ENCODE data around the gene BRINP2. TPM values are rescaled to one million over a fixed set of nuclear protein-coding genes. Genes with fewer than 3 reads are reported as not detected.
A peak's percentile ranks its signal among the peaks of the same experiment; 100 is the strongest.

Gene BRINP2
- total and polyA plus RNA-seq, 2 of the 4 experiments (the other 2 are of a cell fraction): not detected

DNA sequence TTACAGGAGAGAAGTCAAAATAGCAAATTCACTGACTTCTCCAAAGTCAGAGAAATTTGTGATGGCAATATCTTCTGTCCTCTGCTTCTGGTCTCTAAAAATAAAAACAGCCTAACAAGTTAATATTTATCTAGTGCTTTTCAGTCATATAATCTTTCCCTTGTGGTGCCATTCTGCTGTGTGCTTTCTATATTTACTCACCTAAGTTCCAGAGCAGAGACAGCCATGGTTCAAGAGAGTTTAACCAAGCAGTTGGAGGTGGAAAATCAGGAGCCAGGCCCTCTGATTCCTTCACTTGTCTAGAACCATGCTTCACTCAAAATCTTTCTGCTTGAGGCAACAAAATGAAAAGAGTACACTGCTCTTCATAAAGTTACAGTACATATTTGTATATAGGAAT is 39.3 kb downstream of the BRINP2 start:
- Histone ChIP-seq H3K4me1 (ENCODE audit: control insufficient read depth, insufficient read depth, low read length) (peaks cover 6% of the 10 kb centered on the region), H3K9ac (ENCODE audit: low read depth, low read length) (no peak overlapping the region), H2BK20ac (ENCODE audit: low read depth, low read length) (peak overlapping the region; percentile 61; the same call in 1 of the 2 replicates), H2BK5ac (ENCODE audit: low read depth, low read length, poor library complexity, severe bottlenecking) (no peak overlapping the region), H3K9me3 (ENCODE audit: control insufficient read depth, insufficient read depth, low read length) (no peaks in the 10 kb centered on the region), H2BK120ac (ENCODE audit: low read depth, low read length) (peak overlapping the region; percentile 35; the same call in 1 of the 2 replicates), H3K9me1 (ENCODE audit: insufficient read depth, low read length) (peaks cover 5% of the 10 kb centered on the region), H2BK15ac (ENCODE audit: low read depth, low read length) (peak overlapping the region; percentile 50; the same call in 1 of the 3 replicates), H4K8ac (ENCODE audit: low read depth in 2 of 2, low read length in 2 of 2) (no peak overlapping the region; a peak in 1 of 4 replicates), H3K79me1 (ENCODE audit: low read depth in 1 of 2, low read length in 2 of 2) (no peaks in the 10 kb centered on the region), H3K14ac (replicated peaks; ENCODE audit: low read depth, low read length) (no peak overlapping the region; the same call in 1 of the 2 replicates), H4K5ac (ENCODE audit: low read depth, low read length) (peak overlapping the region; percentile 77; the same call in 1 of the 2 replicates), H3K56ac (ENCODE audit: extremely low read depth, insufficient read depth, low read length) (no peak overlapping the region), H3K4me3 (ENCODE audit: insufficient read depth, low read depth, low read length) (no peak overlapping the region), H2AK5ac (ENCODE audit: low read depth, low read length) (no peak overlapping the region), H2AK9ac (replicated peaks; ENCODE audit: low read depth, low read length, poor library complexity) (no peak overlapping the region), H2AFZ (replicated peaks; ENCODE audit: low read length, poor library complexity) (no peak overlapping the region), H3K27ac (ENCODE audit: insufficient read depth, low read length) (no peak overlapping the region), H4K91ac (ENCODE audit: insufficient read depth, low read depth, low read length) (peak overlapping the region; percentile 50; the same call in 1 of the 2 replicates), H3K36me3 (ENCODE audit: control insufficient read depth, insufficient read depth, low read length) (no peaks in the 10 kb centered on the region), H3K4ac (ENCODE audit: low read depth, low read length) (peak overlapping the region; percentile 64; the same call in 1 of the 2 replicates), H3K18ac (ENCODE audit: low read depth, low read length) (peak overlapping the region; percentile 85), H4K20me1 (ENCODE audit: insufficient read depth, low read length) (no peaks in the 10 kb centered on the region), H3K27me3 (ENCODE audit: control insufficient read depth, insufficient read depth, low read length) (no peaks in the 10 kb centered on the region), H3K23ac (ENCODE audit: low read depth, low read length) (no peak overlapping the region), H3K4me2 (ENCODE audit: low read depth, low read length) (no peak overlapping the region)
- DNase-seq: no peak
- POLR2A ChIA-PET (ENCODE audit: unreplicated experiment): interaction anchor here (0.6 kb wide), 1 partner anchor 699 kb away, joined by 4 read pairs; no protein-coding TSS in a partner anchor
- CTCF ChIA-PET: interaction anchor here (0.6 to 1.0 kb wide), 6 partner anchors 28 to 663 kb away, joined by 3 read pairs; no protein-coding TSS in a partner anchor
- no peak for TF ChIP-seq MXI1 (IDR thresholded peaks at IDR 0.05; ENCODE audit: borderline replicate concordance, low read depth, low read length)
- BruUV-seq (replicated peaks): no TSS peak
- in situ Hi-C loops (cut with MboI; ENCODE audit: low sequenced_read_pairs): no loop called here
- dilution Hi-C loops (cut with HindIII; ENCODE audit: low sequenced_read_pairs, unreplicated experiment): no loop called here
- intact Hi-C loops (cut with micrococcal nuclease): no loop called here
- no peak for ATAC-seq (ENCODE audit: low read depth)

Data from IMR-90 (cell line).